ENCODE data around the gene UBR1. TPM values are rescaled to one million over a fixed set of nuclear protein-coding genes. Genes with fewer than 3 reads are reported as not detected.

Gene UBR1
- total RNA-seq, 1 donor from 2014 or later = 48.9 TPM

DNA sequence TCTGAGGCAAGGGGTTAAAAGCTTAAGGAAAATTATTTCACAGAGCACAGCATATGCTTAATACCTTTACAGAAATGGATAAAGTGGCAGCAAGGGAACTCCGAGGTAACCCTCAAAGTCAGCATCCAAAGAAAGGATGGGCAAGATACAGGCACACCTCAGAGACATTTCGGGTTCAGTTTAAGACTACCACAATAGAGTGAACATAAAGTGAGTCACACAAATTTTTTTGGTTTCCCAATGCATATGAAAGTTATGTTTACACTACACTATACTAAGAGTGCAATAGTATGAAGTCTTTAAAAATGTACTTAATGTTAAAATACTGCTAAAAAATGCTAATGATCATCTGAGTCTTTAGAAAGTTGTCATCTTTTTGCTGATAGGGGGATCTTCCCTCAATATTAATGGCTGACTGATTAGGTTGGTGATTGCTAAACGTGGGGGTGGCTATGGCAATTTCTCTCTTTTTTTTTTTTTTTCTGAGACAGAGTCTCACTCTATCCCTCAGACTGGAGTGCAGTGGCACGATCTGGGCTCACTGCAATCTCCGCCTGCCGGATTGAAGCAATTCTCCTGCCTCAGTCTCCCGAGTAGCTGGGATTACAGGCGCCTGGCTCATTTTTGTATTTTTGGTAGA is 10.0 kb downstream of the UBR1 start:
- TF ChIP-seq, protein P1, sequence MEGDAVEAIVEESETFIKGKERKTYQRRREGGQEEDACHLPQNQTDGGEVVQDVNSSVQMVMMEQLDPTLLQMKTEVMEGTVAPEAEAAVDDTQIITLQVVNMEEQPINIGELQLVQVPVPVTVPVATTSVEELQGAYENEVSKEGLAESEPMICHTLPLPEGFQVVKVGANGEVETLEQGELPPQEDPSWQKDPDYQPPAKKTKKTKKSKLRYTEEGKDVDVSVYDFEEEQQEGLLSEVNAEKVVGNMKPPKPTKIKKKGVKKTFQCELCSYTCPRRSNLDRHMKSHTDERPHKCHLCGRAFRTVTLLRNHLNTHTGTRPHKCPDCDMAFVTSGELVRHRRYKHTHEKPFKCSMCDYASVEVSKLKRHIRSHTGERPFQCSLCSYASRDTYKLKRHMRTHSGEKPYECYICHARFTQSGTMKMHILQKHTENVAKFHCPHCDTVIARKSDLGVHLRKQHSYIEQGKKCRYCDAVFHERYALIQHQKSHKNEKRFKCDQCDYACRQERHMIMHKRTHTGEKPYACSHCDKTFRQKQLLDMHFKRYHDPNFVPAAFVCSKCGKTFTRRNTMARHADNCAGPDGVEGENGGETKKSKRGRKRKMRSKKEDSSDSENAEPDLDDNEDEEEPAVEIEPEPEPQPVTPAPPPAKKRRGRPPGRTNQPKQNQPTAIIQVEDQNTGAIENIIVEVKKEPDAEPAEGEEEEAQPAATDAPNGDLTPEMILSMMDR (IDR thresholded peaks at IDR 0.05) = no peak
- H3K27ac Mint-ChIP-seq = no peak overlapping the region
- no peaks in the 10 kb centered on the region for H3K27me3 Mint-ChIP-seq
- no peaks in the 10 kb centered on the region for H3K9me3 Mint-ChIP-seq
- ChIA-PET CTCF (interaction anchor here (0.6 kb wide), 1 partner anchor 1661 kb away, joined by 4 read pairs; no protein-coding TSS in a partner anchor), POLR2A (interaction anchor here (0.7 kb wide), 1 partner anchor 513 kb away, joined by 7 read pairs; no protein-coding TSS in a partner anchor)
- intact Hi-C loops (cut with micrococcal nuclease) = no loop called here
- H3K36me3 Mint-ChIP-seq (ENCODE audit: low read depth) = peaks cover 62% of the 10 kb centered on the region
- DNase-seq = no peak
- no peak overlapping the region for H3K4me3 Mint-ChIP-seq
- ATAC-seq (ENCODE audit: low read depth) = no peak
- H3K4me1 Mint-ChIP-seq = peaks cover 49% of the 10 kb centered on the region

DNA sequence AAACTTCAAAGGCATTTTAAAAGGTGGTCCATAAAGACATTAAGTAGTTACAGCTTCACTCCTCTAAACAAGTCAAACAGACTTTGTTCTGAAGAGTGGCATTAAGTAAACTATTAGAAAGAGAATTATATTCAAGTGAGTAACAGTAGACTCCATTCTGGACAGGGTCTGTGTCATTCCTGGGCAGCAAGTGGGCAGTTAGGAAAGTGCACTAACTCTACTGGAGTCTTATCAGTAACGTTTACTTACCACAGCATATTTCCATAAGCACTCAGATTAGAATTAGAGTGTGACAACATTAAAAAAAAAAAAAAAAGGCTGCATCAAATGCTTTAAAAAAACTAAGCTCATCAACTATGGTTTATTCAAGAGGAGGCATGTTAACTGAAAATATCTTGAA is 10.6 kb downstream of the UBR1 start:
- H3K36me3 Mint-ChIP-seq (ENCODE audit: low read depth) = peaks cover 59% of the 10 kb centered on the region
- no peaks in the 10 kb centered on the region for H3K9me3 Mint-ChIP-seq
- H3K4me3 Mint-ChIP-seq = no peak overlapping the region
- intact Hi-C loops (cut with micrococcal nuclease) = no loop called here
- DNase-seq = no peak
- no peaks in the 10 kb centered on the region for H3K27me3 Mint-ChIP-seq
- no peak overlapping the region for H3K27ac Mint-ChIP-seq
- peaks cover 48% of the 10 kb centered on the region for H3K4me1 Mint-ChIP-seq
- CTCF ChIA-PET = no interaction called here
- TF ChIP-seq, protein P1 (IDR thresholded peaks at IDR 0.05) = no peak
- ATAC-seq (ENCODE audit: low read depth) = no peak
- POLR2A ChIA-PET = no interaction called here

DNA sequence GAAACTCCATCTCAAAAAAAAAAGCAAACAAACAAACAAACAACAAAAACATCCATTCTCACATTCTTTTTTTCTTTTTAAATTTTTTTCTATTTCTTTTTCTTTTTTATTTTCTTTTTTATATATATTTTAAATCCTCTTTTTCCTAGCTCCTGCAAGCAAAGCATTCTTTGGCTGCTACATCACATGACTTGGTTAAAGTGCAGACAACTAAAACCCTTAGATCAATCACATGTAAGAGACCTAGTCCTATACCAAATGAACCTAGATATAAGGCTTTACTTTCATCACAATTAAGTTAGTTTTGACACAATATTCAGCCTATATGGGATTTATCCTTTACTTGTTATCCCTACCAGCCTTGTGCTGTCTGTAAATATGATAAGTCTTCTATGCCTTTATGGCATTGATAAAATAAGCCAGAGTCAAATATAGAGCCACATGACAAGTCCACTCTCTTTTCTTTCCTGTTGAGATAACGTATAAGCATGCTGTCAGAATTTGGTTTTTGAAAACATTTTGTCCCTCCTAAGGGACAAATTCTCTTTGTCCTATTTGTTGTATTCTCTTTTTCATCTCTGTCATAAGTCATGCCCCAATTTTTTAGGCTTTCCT is 11.3 kb downstream of the UBR1 start:
- ChIA-PET POLR2A (no interaction called here), CTCF (no interaction called here)
- intact Hi-C loops (cut with micrococcal nuclease) = no loop called here

DNA sequence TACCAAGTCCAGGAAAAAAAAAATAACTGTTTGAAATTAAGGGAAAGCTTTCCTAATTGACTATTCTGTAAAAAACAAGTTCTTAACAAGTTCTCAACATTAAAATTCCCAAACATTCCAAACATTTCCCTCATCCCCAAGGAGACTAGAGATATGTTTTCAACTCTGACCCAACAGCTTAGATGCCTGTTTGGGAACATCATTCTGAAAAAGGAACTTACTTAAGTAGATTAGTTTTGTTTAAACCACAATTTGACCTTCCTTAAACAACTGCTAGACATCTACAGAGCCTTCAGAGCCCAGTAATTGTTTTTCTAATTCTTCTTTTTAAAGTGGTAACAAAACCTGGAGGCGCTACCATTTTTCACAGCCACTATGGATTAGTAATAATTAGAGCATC is 12.8 kb downstream of the UBR1 start:
- Mint-ChIP-seq H3K4me1 (peaks cover 51% of the 10 kb centered on the region), H3K36me3 (ENCODE audit: low read depth) (peaks cover 58% of the 10 kb centered on the region), H3K9me3 (no peaks in the 10 kb centered on the region), H3K4me3 (no peak overlapping the region), H3K27me3 (no peaks in the 10 kb centered on the region), H3K27ac (no peak overlapping the region)
- TF ChIP-seq, protein P1 (IDR thresholded peaks at IDR 0.05) = no peak
- ATAC-seq (ENCODE audit: low read depth) = no peak
- intact Hi-C loops (cut with micrococcal nuclease) = no loop called here
- POLR2A ChIA-PET = interaction anchor here (1.6 kb wide), 1 partner anchor 11 kb away, joined by 4 read pairs; no protein-coding TSS in a partner anchor
- no peak for DNase-seq
- CTCF ChIA-PET = no interaction called here

More for the DNA sequence above, 11.3 kb downstream of the UBR1 start:
- Mint-ChIP-seq H3K4me3 (no peak overlapping the region), H3K36me3 (ENCODE audit: low read depth) (peaks cover 59% of the 10 kb centered on the region), H3K27me3 (no peaks in the 10 kb centered on the region), H3K9me3 (no peaks in the 10 kb centered on the region), H3K27ac (no peak overlapping the region), H3K4me1 (peaks cover 51% of the 10 kb centered on the region)
- no peak for ATAC-seq (ENCODE audit: low read depth)
- TF ChIP-seq, protein P1 (IDR thresholded peaks at IDR 0.05) = no peak
- no peak for DNase-seq

DNA sequence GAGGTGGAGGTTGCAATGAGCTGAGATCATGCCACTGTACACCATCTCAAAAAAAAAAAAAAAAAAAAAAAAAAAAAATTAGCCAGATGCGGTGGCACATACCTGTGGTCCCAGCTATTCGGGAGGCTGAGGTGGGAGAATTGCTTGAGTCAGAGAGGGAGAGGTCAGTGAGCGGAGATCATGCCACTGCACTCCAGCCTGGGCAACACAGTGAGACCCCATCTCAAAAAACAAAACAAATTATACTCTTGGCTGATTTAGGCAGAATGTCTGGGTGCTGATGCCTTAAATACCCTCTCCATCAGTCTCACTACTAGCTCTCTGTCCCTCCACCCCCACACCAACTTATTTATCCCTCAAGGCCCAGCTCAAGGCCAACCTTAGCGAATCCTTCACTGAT is 14.0 kb downstream of the UBR1 start:
- TF ChIP-seq, protein P1 (IDR thresholded peaks at IDR 0.05) = no peak
- POLR2A ChIA-PET = interaction anchor here (0.6 to 2.1 kb wide), 2 partner anchors 12 to 14 kb away, joined by 3 to 5 read pairs; partner anchors contain the start of gene UBR1
- Mint-ChIP-seq H3K36me3 (ENCODE audit: low read depth) (peaks cover 51% of the 10 kb centered on the region), H3K27ac (no peak overlapping the region), H3K4me1 (peaks cover 46% of the 10 kb centered on the region), H3K27me3 (no peaks in the 10 kb centered on the region), H3K9me3 (no peaks in the 10 kb centered on the region), H3K4me3 (no peak overlapping the region)
- DNase-seq (no peak), ATAC-seq (ENCODE audit: low read depth) (no peak)
- CTCF ChIA-PET = no interaction called here
- intact Hi-C loops (cut with micrococcal nuclease) = no loop called here
